KOPT-K1 (cell line): ENCODE data around the gene RBM44.
"Not testable (repeated sequence)": the region's sequence is repeated elsewhere in the genome, so short reads cannot be mapped to it uniquely, and the experiment has no call there.

Experiments used
- H3K27ac ChIP-seq: fragments of 200-600 bp; sonication (generic); 2 replicates; pipeline ENCODE4 v1.5.1; 2016; ENCODE audit warnings: antibody characterized with exemption, mild to moderate bottlenecking, low read depth, low read length; ENCODE audit not compliant: poor library complexity, severe bottlenecking
- H3K36me3 ChIP-seq: fragments of 200-600 bp; sonication (generic); 2 replicates; pipeline ENCODE4 v1.5.1; 2017; ENCODE audit warnings: antibody characterized with exemption, mild to moderate bottlenecking, low read length, moderate library complexity; ENCODE audit not compliant: insufficient read depth
- H3K9me3 ChIP-seq: fragments of 200-600 bp; sonication (generic); 2 replicates; pipeline ENCODE4 v1.5.1; 2017; ENCODE audit warnings: antibody characterized with exemption, low read length, mild to moderate bottlenecking; ENCODE audit not compliant: insufficient read depth, poor library complexity, severe bottlenecking

RBM44 gene

DNA sequence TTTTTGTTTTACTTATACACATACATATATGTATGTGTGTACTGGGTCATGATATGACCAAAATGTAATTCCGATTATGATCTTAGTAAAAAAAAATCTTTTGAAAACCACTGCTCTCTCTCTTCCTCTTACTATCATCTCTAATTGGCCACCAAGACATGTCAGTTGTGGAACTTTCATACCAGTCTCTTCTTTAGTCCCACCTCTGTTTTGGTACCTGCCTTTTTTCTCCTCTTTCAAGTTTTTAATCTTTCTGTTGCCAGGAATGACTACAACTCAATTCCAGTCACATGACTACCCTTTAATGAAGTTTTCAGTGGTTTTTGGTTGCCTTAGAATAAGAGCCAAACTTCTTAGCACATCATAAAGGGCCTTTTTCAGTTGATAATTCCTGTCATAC lies 17.1 kb downstream of the RBM44 start:
- Histone ChIP-seq H3K27ac (no peak overlapping the region), H3K36me3 (no peaks in the 10 kb centered on the region)

GRCh38 chr2:237816531-237816930 lies 18.0 kb downstream of the RBM44 start:
- H3K27ac ChIP-seq, result no peak overlapping the region
- no peaks in the 10 kb centered on the region for H3K36me3 ChIP-seq
- H3K9me3 ChIP-seq, result no peaks in the 10 kb centered on the region

More for the DNA sequence above, 17.1 kb downstream of the RBM44 start:
- H3K9me3 ChIP-seq, result no peaks in the 10 kb centered on the region

DNA sequence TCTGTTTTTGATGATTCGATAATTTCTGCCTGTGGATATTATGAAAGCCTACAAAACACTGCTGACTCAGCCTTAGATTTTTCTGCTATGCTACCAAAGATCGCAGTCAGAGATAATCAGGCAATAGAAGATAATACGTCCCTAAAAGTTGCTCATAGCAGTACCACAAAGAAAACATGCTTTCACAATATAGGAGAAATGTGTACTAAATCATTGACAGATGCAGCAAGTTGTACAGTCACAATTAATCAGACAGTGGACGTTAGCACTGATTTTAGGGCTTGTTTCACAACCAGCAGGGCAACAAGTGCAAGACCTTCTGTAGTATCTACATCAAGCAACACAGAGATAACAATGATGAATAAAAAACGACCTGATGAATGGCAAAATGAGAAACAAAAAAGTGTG lies 19.5 kb downstream of the RBM44 start:
- H3K27ac ChIP-seq, result no peak overlapping the region

DNA sequence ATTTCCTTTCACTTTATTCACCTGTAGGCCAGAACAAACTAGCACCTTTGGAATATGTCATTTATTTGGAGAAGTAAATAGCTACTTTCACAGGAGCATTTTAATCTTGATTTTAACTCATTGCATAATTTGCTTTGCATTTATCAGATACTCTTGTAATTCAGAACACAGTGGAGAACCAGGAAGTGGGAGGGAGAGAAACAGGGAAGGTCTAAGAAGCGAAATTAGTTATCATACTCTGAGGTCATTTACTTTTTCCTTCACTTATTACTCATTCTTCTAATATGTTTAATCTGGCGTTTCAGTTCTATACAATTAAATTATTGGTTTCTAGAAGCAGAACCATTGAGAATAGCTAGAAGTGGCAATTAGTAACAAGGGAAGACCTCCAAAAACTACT lies 20.7 kb downstream of the RBM44 start:
- Histone ChIP-seq H3K9me3 (no peaks in the 10 kb centered on the region), H3K27ac (no peak overlapping the region), H3K36me3 (no peaks in the 10 kb centered on the region)

More for the DNA sequence above, 19.5 kb downstream of the RBM44 start:
- H3K9me3 ChIP-seq, result no peaks in the 10 kb centered on the region
- H3K36me3 ChIP-seq, result no peaks in the 10 kb centered on the region

DNA sequence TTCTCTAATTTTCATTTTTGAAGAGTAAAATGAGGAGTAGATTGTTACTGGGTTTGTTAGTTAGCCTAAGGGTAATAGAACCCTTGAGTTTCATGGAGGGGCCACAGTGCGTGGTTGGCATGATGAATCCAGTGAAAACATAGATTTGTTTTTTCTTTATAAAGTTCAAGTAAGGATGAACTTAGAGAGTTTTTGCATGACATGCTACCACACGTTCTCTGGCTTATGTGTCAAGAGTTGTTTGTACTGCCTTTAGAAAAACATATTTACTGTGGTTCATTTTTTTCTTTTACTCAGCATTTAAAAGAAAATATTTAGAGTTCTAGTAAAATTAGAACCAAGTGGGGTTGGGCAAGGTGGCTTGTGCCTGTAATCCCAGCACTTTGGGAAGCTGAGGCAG lies 21.8 kb downstream of the RBM44 start:
- H3K27ac ChIP-seq, result no peak overlapping the region
- no peaks in the 10 kb centered on the region for H3K36me3 ChIP-seq
- no peaks in the 10 kb centered on the region for H3K9me3 ChIP-seq

GRCh38 chr2:237823544-237823943 lies 25.0 kb downstream of the RBM44 start:
- H3K27ac ChIP-seq, result no peak overlapping the region
- no peaks in the 10 kb centered on the region for H3K9me3 ChIP-seq
- no peaks in the 10 kb centered on the region for H3K36me3 ChIP-seq

DNA sequence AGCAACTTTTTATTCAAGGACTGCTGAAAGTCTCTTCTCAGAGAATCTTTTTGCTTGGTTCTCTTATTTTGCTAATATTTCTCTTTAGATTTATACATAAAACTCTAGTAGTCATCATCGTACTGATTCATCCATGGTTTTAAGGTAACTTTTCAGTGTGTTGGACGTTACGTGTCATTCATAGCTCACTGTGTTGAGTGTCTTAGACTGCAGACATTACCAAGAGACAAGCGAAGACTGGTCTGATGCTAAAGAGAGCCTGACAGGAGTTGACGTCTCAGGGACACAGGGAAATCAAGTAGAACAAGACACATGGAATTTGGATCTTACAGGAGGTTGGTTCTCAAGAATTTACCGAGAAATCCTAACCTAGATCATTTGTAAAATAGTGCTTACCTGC lies 25.5 kb downstream of the RBM44 start:
- no peaks in the 10 kb centered on the region for H3K9me3 ChIP-seq
- no peaks in the 10 kb centered on the region for H3K36me3 ChIP-seq
- no peak overlapping the region for H3K27ac ChIP-seq

- no peaks in the 10 kb centered on the region for H3K36me3 ChIP-seq
- no peaks in the 10 kb centered on the region for H3K9me3 ChIP-seq
- H3K27ac ChIP-seq, result no peak overlapping the region
Observed at GRCh38 chr2:237827421-237827987, 28.9 kb downstream of the RBM44 start.

DNA sequence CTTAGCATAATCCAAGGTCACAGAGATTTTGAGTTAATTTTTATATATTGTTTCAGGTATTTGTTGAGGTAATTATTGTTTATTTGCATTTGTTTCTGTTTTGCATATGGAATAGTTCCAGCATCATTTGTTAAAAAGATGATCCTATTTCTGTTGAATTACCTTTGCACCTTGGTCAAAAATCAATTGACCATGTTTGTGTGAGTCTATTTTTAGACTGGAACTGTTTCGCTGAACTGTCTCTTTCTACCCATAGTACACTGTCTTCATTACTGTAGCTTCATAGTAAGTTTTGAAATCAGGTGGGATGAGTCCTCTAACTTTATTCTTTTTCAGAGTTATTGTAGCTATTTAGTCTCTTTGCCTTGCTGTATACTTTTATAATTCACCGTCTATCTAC lies 31.9 kb downstream of the RBM44 start:
- Histone ChIP-seq H3K9me3 (no peaks in the 10 kb centered on the region), H3K27ac (no peak overlapping the region), H3K36me3 (no peaks in the 10 kb centered on the region)

DNA sequence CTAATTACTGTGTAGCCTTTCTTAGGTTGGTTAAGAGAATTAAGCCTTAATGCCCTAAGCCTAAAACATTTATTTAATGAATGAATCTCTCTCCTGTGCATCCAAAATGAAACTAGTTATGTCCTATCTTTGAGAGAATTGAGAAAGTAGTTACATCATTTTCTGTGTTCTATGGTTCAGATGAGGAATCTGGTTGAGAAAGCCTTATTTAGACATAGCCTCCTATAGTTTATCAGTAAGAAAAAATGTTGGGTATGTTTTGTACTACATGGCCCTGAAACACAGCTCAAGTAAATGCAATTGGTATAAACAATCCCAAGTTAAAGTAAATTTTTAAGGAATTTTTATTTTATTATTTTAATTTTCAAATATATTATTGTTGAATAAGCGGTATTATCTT lies 35.0 kb downstream of the RBM44 start:
- Histone ChIP-seq H3K27ac (no peak overlapping the region), H3K9me3 (no peaks in the 10 kb centered on the region), H3K36me3 (no peaks in the 10 kb centered on the region)

DNA sequence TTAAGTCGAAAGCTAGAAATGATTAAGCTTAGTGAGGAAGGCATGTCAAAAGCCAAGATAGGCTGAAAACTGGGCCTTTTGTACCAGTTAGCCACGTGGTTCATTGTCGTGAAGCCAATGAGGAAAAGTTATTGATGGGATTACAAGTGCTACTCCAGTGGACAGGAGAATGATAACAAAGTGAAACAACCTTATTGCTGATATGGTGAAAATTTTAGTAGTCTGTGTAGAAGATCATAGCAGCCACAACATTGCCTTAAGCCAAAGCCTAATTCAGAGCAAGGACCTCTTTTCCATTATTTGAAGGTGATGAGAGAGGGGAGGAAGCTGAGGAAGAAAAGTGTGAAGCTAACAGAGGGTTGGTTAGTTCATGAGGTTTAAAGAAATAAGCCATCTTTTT lies 36.8 kb downstream of the RBM44 start:
- Histone ChIP-seq H3K27ac (no peak overlapping the region), H3K36me3 (no peaks in the 10 kb centered on the region), H3K9me3 (no peaks in the 10 kb centered on the region)

DNA sequence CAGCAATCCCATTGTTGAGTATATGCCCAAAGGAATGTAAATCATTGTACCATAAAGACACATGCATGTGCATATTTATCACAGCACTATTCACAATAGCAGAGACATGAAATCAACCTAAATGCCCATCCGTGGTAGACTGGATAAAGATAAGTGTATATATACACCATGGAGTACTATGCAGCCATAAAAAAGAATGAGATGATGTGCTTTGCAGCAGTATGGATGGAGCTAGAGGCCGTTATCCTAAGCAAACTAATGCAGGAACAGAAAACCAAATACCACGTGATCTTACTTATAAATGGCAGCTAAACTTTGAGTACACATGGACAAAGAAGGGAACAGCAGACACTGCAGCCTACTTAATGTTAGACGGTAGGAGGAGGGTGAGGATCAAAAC lies 42.5 kb downstream of the RBM44 start:
- H3K36me3 ChIP-seq, result no peaks in the 10 kb centered on the region
- peaks cover 3% of the 10 kb centered on the region for H3K9me3 ChIP-seq
- no peak overlapping the region for H3K27ac ChIP-seq

GRCh38 chr2:237848940-237849339 lies 50.4 kb downstream of the RBM44 start:
- H3K36me3 ChIP-seq, H3K27ac ChIP-seq, H3K9me3 ChIP-seq: not testable (repeated sequence)

DNA sequence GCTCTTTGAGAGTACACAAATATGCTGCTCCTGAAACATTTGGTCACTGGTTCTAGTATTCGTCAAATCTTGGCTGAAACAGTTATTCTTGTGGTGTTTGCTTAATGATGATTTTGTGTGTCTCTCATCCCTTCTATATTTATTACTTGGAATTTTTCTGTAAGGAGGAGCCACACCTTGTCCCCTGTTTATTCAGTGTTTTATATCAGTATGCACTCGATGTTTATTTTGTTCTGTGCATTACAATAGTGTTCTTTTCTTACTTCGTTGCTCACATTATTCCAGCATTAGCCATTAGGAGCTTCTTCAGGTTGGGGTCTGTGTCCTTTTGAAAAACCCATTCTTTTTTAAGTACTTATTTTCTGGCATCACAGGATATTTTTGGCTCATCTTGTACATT lies 55.7 kb downstream of the RBM44 start:
- Histone ChIP-seq H3K27ac (no peak overlapping the region), H3K36me3 (no peaks in the 10 kb centered on the region), H3K9me3 (no peaks in the 10 kb centered on the region)

GRCh38 chr2:237857791-237858190 lies 59.2 kb downstream of the RBM44 start:
- Histone ChIP-seq H3K36me3 (no peaks in the 10 kb centered on the region), H3K27ac (no peak overlapping the region), H3K9me3 (no peaks in the 10 kb centered on the region)

DNA sequence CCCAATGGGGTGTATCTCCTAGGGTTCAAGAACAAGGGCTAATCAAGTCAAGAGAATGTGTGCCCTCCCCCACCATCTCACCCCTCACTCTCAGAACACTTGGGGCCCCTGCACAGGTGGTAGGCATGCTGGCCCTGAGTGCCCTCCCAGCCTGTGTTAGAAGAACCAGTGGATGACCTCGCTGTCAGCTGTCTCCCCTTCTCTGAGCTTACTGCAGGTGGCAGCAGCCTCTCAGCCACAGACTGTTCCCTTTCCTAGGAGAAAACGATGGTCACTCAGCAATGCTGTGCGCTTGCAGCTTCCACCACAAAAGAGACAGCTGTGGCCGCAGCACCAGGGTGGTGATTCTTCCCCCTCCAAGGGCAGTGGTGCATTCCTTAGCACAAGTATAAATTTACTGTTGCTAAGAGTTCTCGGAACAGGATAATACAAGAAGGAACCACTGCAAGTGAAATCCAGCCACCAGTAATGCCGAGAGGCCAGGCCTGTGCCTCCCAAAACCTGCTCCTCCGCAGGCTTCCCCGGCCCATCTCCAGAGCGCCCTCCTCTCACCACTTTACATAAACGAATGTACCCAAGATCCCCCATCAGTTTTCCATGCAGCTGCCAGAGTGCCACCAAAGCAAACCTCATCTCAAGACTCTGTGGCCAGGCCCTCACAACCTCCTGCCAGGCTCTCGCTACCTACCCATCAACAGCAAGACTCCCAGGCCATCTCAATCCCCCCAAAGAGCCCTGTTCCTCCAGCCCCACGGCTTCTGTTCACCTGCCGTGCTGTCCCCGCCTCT lies 59.9 kb downstream of the RBM44 start:
- H3K27ac ChIP-seq, result no peak overlapping the region
- H3K36me3 ChIP-seq, result no peaks in the 10 kb centered on the region
- H3K9me3 ChIP-seq, result no peaks in the 10 kb centered on the region
